Spleen (tissue), 11 donors: ENCODE data around the gene ATE1. TPM values are rescaled to one million over a fixed set of nuclear protein-coding genes. Genes with fewer than 3 reads are reported as not detected.

Experiments used
- DNase-seq: peaks from one replicate; pipeline ENCODE4 v3.0.0-alpha.2; 2020
- H3K27ac ChIP-seq, 8 donors: fragments of 200-600 bp; sonication (generic) in 7 of 8; 1 replicate in 4 of 8; 2 replicates in 4 of 8; pipeline versions ENCODE4 v1.5.0 to v1.8.0; 2016 to 2021; ENCODE audit warnings: inconsistent platforms in 4 of 8, mild to moderate bottlenecking in 4 of 8, moderate library complexity in 1 of 8
- H3K27me3 ChIP-seq, 7 donors: fragments of 200-600 bp; sonication (generic) in 6 of 7; replicated peaks in 1 of 7; 1 replicate in 4 of 7; 2 replicates in 3 of 7; pipeline versions ENCODE4 v1.5.0 to v1.8.0; 2016 to 2021; ENCODE audit warnings: inconsistent platforms in 3 of 7, mild to moderate bottlenecking in 1 of 7
- H3K36me3 ChIP-seq, 6 donors: fragments of 200-600 bp; sonication (generic) in 5 of 6; 1 replicate in 4 of 6; 2 replicates in 2 of 6; pipeline versions ENCODE4 v1.5.0 to v1.8.0; 2016 to 2021; ENCODE audit warnings: inconsistent platforms in 2 of 6
- H3K4me1 ChIP-seq, 6 donors: fragments of 200-600 bp; sonication (generic) in 5 of 6; 1 replicate in 3 of 6; 2 replicates in 3 of 6; pipeline versions ENCODE4 v1.5.0 to v1.8.0; 2016 to 2021; ENCODE audit warnings: inconsistent platforms in 3 of 6
- H3K4me3 ChIP-seq, 8 donors: fragments of 200-600 bp; sonication (generic) in 7 of 8; 1 replicate in 4 of 8; 2 replicates in 4 of 8; pipeline versions ENCODE4 v1.5.0 to v1.8.0; 2016 to 2021; ENCODE audit warnings: inconsistent platforms in 4 of 8, mild to moderate bottlenecking in 4 of 8, moderate library complexity in 2 of 8
- H3K9me3 ChIP-seq, 8 donors: fragments of 200-600 bp; sonication (generic) in 7 of 8; 1 replicate in 4 of 8; 2 replicates in 4 of 8; pipeline versions ENCODE4 v1.5.0 to v1.8.0; 2016 to 2021; ENCODE audit warnings: inconsistent platforms in 4 of 8
- POLR2A ChIP-seq, 3 donors: fragments of 450-650 bp; IDR thresholded peaks; one replicate each; pipeline ENCODE4 v1.5.1; 2017; ENCODE audit warnings: antibody characterized with exemption in 3 of 3, mild to moderate bottlenecking in 1 of 3
- POLR2AphosphoS5 ChIP-seq, 3 donors: sonication (generic); formaldehyde crosslinking; IDR thresholded peaks; one replicate each; pipeline ENCODE4 v1.5.1; 2017; ENCODE audit warnings: antibody characterized with exemption in 3 of 3
- WGBS, 5 donors: extraction: QIAGEN DNeasy Blood & Tissue Kit in 3 of 5; methylation state at CpG; one replicate each; pipeline versions ENCODE4 v1.1.5 to v1.1.7; 2013 to 2018; 5-methylcytosine and 5-hydroxymethylcytosine counted together
- intact Hi-C: fragments of 100-400 bp; cut with DNase I; formaldehyde crosslinking; loops from one replicate; pipeline ENCODE4 v1.15.0; 2023; ENCODE audit warnings: low total_unique reads
- polyA plus RNA-seq, 3 donors: library from polyadenylated mRNA; stranded (reverse); fragments of 200-250 nt; gene quantifications; one replicate each; pipeline ENCODE4 v1.2.1, GENCODE V29; 2013
- total RNA-seq, 7 donors: library from RNA; depleted of rRNA in 3 of 7; stranded (reverse); fragments of >200 nt in 3 of 7; fragmentation: NEBNext Ultra II Directional in 4 of 7; extraction: Animal tissue kit (Norgen Biotek cat#: 25700) in 4 of 7; gene quantifications; one replicate each; pipeline versions ENCODE4 v1.1.0 to v1.2.1, GENCODE V29; 2016 to 2021
- TF ChIP-seq, protein P1 (sequence below), 11 experiments: fragments of 200-600 bp in 7 of 11; fragments of 450-650 bp in 4 of 11; sonication (generic) in 4 of 11; IDR thresholded peaks in 8 of 11; conservative IDR thresholded peaks in 3 of 11; 1 replicate in 7 of 11; 2 replicates in 4 of 11; pipeline versions ENCODE4 v1.4.0 to v1.8.0; 2016 to 2021; ENCODE audit warnings: antibody characterized with exemption in 11 of 11, inconsistent platforms in 4 of 11, mild to moderate bottlenecking in 1 of 11
- donor health status: healthy with polysubstance abuse.
- donor health status: DM: no; HTN: no; CAD: no; lungs with moderate emphysema.
- donor health status: DM: no; HTN: no; CAD: no.
- donor health status: Bipolar disorder and iron deficiency.
- donor health status: healthy.
- donor health status: DM: no; HTN: no; CAD: no.
- donor health status: DM: yes; HTN: yes; CAD: no.

The ATE1 gene
- total and polyA plus RNA-seq, 10 donors: 5.4 to 38.9 (median 29.9) TPM

DNA sequence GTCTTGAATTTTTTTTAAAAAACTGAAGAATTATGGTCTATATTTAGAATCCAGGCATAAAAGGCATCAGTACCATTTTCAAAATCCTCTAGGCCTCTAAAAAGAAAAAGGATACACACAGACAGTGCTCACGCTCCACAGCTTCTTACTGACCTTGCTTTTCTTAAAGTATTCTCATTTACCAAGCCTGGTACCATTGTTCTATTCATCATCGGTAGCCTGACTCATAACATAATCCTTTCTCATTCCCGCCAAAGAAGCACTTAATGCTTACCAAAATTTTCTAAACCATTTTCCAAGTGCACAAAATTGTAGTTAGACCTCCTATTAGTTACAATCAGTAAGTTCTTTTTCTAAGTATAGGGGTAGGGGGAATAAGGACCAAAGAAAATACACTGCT is 54.6 kb downstream of the ATE1 start:
- no peak for TF ChIP-seq POLR2AphosphoS5 (IDR thresholded peaks at IDR 0.05)
- no peak for TF ChIP-seq POLR2A (IDR thresholded peaks at IDR 0.05)
- TF ChIP-seq, protein P1, sequence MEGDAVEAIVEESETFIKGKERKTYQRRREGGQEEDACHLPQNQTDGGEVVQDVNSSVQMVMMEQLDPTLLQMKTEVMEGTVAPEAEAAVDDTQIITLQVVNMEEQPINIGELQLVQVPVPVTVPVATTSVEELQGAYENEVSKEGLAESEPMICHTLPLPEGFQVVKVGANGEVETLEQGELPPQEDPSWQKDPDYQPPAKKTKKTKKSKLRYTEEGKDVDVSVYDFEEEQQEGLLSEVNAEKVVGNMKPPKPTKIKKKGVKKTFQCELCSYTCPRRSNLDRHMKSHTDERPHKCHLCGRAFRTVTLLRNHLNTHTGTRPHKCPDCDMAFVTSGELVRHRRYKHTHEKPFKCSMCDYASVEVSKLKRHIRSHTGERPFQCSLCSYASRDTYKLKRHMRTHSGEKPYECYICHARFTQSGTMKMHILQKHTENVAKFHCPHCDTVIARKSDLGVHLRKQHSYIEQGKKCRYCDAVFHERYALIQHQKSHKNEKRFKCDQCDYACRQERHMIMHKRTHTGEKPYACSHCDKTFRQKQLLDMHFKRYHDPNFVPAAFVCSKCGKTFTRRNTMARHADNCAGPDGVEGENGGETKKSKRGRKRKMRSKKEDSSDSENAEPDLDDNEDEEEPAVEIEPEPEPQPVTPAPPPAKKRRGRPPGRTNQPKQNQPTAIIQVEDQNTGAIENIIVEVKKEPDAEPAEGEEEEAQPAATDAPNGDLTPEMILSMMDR (IDR thresholded peaks at IDR 0.05 in 8 of 11, conservative IDR thresholded peaks at IDR 0.05 in 3 of 11): no peak
- no peaks in the 10 kb centered on the region for H3K27me3 ChIP-seq
- H3K27ac ChIP-seq: no peak overlapping the region
- 89 to 97% (median 93%) methylated on average over 3 of the region's 3 CpGs for WGBS, 5 donors
- intact Hi-C loops: no loop called here
- H3K9me3 ChIP-seq: no peaks in the 10 kb centered on the region
- no peaks in the 10 kb centered on the region for H3K4me1 ChIP-seq
- no peak overlapping the region for H3K4me3 ChIP-seq
- peaks cover 0 to 46% (median 16%) of the 10 kb centered on the region in 6 donors for H3K36me3 ChIP-seq
- no peak for DNase-seq

DNA sequence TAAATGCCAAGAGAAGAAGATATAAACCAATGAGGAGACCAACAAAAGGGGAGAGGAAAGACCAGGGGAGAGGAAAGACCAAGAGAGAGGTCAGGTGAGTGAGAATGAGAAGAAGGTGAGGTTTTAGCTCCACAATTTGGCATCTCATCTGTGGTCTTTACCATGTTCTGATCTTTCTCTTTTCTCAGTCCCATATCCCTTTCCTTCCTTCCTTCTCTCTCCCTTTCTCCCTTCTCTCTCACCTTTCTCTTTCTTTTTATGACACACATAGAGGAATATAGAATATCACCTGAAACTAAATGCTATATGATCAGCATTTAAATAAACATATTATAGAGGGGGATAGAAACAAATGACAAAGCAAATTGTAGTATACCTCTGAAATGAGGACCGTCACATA is 57.4 kb downstream of the ATE1 start:
- Histone ChIP-seq H3K27ac (no peak overlapping the region), H3K27me3 (no peaks in the 10 kb centered on the region), H3K9me3 (no peaks in the 10 kb centered on the region), H3K4me3 (no peak overlapping the region), H3K4me1 (no peaks in the 10 kb centered on the region), H3K36me3 (peaks cover 0 to 57% (median 14%) of the 10 kb centered on the region in 6 donors)
- TF ChIP-seq, protein P1 (IDR thresholded peaks at IDR 0.05 in 8 of 11, conservative IDR thresholded peaks at IDR 0.05 in 3 of 11): no peak
- TF ChIP-seq POLR2AphosphoS5 (IDR thresholded peaks at IDR 0.05) (no peak), POLR2A (IDR thresholded peaks at IDR 0.05) (no peak)
- 96 to 100% (median 100%) methylated on average over 1 of the region's 1 CpG for WGBS, 5 donors
- DNase-seq: no peak
- intact Hi-C loops: no loop called here

DNA sequence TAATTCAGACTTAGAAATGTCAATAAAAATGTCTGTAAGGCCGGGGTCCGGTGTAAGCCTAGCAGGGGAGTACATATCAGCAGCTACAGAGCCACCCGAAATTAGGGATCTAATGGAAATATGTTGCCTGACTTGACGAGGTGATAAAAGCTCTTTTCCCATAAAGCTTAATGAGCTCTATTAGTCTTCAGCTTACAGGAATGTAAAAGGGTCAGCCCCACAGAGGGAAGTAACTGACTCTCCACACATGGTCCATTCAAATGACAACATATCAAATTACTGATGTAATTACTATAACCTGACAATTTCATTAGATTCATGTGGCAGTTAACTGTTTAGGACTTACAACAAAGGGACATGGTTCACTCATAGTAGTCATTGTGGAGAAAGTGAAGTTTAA is 62.3 kb downstream of the ATE1 start:
- Histone ChIP-seq H3K4me3 (no peak overlapping the region), H3K36me3 (peaks cover 0 to 67% (median 14%) of the 10 kb centered on the region in 6 donors), H3K27ac (no peak overlapping the region), H3K4me1 (no peaks in the 10 kb centered on the region), H3K9me3 (no peaks in the 10 kb centered on the region), H3K27me3 (no peaks in the 10 kb centered on the region)
- intact Hi-C loops: no loop called here
- no peak for DNase-seq
- 91 to 95% (median 95%) methylated on average over 4 of the region's 4 CpGs for WGBS, 5 donors
- TF ChIP-seq, protein P1 (IDR thresholded peaks at IDR 0.05 in 8 of 11, conservative IDR thresholded peaks at IDR 0.05 in 3 of 11): no peak
- TF ChIP-seq POLR2A (IDR thresholded peaks at IDR 0.05) (no peak), POLR2AphosphoS5 (IDR thresholded peaks at IDR 0.05) (no peak)

DNA sequence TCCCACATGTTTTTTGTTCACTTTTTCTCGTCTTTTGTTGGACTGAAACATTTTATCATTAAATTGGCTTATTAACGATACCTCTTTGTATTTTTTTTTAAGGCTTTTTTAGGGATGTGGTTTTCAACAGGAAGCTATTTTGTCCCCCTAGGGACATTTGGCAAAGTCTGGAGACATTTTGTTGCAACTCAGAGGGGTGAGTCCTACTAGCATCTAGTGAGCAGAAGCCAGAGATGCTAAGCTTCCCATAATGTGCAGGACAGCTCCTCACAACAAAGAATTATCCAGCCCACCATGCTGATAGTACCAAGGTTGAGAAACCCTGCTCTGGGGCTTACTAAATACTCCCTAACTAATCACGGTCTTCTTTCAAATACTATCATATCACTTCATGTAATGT is 63.2 kb downstream of the ATE1 start:
- no peak overlapping the region for H3K4me3 ChIP-seq

More for the DNA sequence above, 63.2 kb downstream of the ATE1 start:
- Histone ChIP-seq H3K36me3 (peaks cover 0 to 64% (median 12%) of the 10 kb centered on the region in 6 donors), H3K4me1 (no peaks in the 10 kb centered on the region), H3K27ac (no peak overlapping the region), H3K27me3 (no peaks in the 10 kb centered on the region), H3K9me3 (no peaks in the 10 kb centered on the region)
- intact Hi-C loops: no loop called here
- no peak for DNase-seq
- 61 to 74% (median 70%) methylated on average over 3 of the region's 3 CpGs for WGBS, 5 donors
- no peak for TF ChIP-seq POLR2A (IDR thresholded peaks at IDR 0.05)
- TF ChIP-seq POLR2AphosphoS5 (IDR thresholded peaks at IDR 0.05): no peak
- TF ChIP-seq, protein P1 (IDR thresholded peaks at IDR 0.05 in 8 of 11, conservative IDR thresholded peaks at IDR 0.05 in 3 of 11): no peak
